CD14-positive monocyte (primary cell): ENCODE measurements around the gene MTX2. TPM values are rescaled to one million over a fixed set of nuclear protein-coding genes. Genes with fewer than 3 reads are reported as not detected.
"Not testable (repeated sequence)": the region's sequence is repeated elsewhere in the genome, so short reads cannot be mapped to it uniquely, and the experiment has no call there.

Source experiments
- DNase-seq, 3 donors: peaks; one replicate each; pipeline ENCODE4 v3.0.0-alpha.2; 2011 to 2022
- H2AFZ ChIP-seq: 2 replicates; pipeline ENCODE4 v1.6.0; 2012; ENCODE audit warnings: mild to moderate bottlenecking, low read depth, low read length, inconsistent platforms; ENCODE audit not compliant: insufficient read depth, poor library complexity, severe bottlenecking
- H3K27ac ChIP-seq, 2 donors: 1 replicate in 1 of 2; 2 replicates in 1 of 2; pipeline ENCODE4 v1.5.1; 2012 to 2013; ENCODE audit warnings: low read length in 2 of 2, control low read depth in 1 of 2, inconsistent platforms in 1 of 2, low read depth in 1 of 2, mild to moderate bottlenecking in 1 of 2
- H3K27me3 ChIP-seq, 2 donors: one replicate each; pipeline versions ENCODE4 v1.6.0 to v1.6.1; 2011 to 2013; ENCODE audit warnings: low read length in 2 of 2; ENCODE audit not compliant: control insufficient read depth in 2 of 2, insufficient read depth in 2 of 2
- H3K36me3 ChIP-seq, 2 donors: replicated peaks in 1 of 2; 1 replicate in 1 of 2; 2 replicates in 1 of 2; pipeline versions ENCODE4 v1.5.1 to v1.6.1; 2012 to 2013; ENCODE audit warnings: low read length in 2 of 2, control low read depth in 1 of 2, inconsistent platforms in 1 of 2, mild to moderate bottlenecking in 1 of 2; ENCODE audit not compliant: insufficient read depth in 2 of 2, control insufficient read depth in 1 of 2
- H3K4me1 ChIP-seq, 2 donors: 1 replicate in 1 of 2; 2 replicates in 1 of 2; pipeline versions ENCODE4 v1.5.1 to v1.6.1; 2012 to 2013; ENCODE audit warnings: low read length in 2 of 2, control low read depth in 1 of 2, inconsistent platforms in 1 of 2, mild to moderate bottlenecking in 1 of 2, moderate library complexity in 1 of 2; ENCODE audit not compliant: insufficient read depth in 2 of 2, control insufficient read depth in 1 of 2
- H3K4me2 ChIP-seq: replicated peaks from 2 replicates; pipeline ENCODE3; 2012; ENCODE audit warnings: low read length, moderate library complexity, mild to moderate bottlenecking; ENCODE audit not compliant: poor library complexity, severe bottlenecking; ENCODE audit errors: extremely low read depth
- H3K4me3 ChIP-seq, 3 experiments: fragments of 200-600 bp in 1 of 3; sonication (generic) in 1 of 3; replicated peaks in 1 of 3; 1 replicate in 2 of 3; 2 replicates in 1 of 3; pipeline ENCODE4 v1.5.1; 2011 to 2013; ENCODE audit warnings: low read length in 3 of 3, mild to moderate bottlenecking in 3 of 3, control low read depth in 2 of 3, low read depth in 2 of 3, inconsistent platforms in 1 of 3, moderate library complexity in 1 of 3
- H3K79me2 ChIP-seq: 2 replicates; pipeline ENCODE4 v1.6.0; 2012; ENCODE audit warnings: mild to moderate bottlenecking, control low read depth, inconsistent platforms, low read length, moderate library complexity; ENCODE audit not compliant: insufficient read depth
- H3K9ac ChIP-seq: 2 replicates; pipeline ENCODE4 v1.6.0; 2017; ENCODE audit warnings: low read length, mild to moderate bottlenecking; ENCODE audit not compliant: insufficient read depth, poor library complexity, severe bottlenecking
- H3K9me3 ChIP-seq, 2 donors: replicated peaks in 1 of 2; 1 replicate in 1 of 2; 2 replicates in 1 of 2; pipeline versions ENCODE4 v1.5.1 to v1.6.1; 2012 to 2013; ENCODE audit warnings: low read length in 2 of 2, control low read depth in 1 of 2; ENCODE audit not compliant: control insufficient read depth in 1 of 2, insufficient read depth in 1 of 2
- H4K20me1 ChIP-seq: 2 replicates; pipeline ENCODE4 v1.6.0; 2012; ENCODE audit warnings: mild to moderate bottlenecking, low read length, control low read depth, moderate library complexity; ENCODE audit not compliant: insufficient read depth
- H3K27ac Mint-ChIP-seq, 7 donors: one replicate each; pipeline ENCODE4 v1.8.0; 2020; ENCODE audit warnings: mild to moderate bottlenecking in 7 of 7, mixed read lengths in 7 of 7, moderate library complexity in 6 of 7, inconsistent platforms in 2 of 7
- H3K27me3 Mint-ChIP-seq, 3 donors: one replicate each; pipeline ENCODE4 v1.8.0; 2021 to 2022; ENCODE audit warnings: low read depth in 3 of 3, mild to moderate bottlenecking in 3 of 3, mixed read lengths in 3 of 3, moderate library complexity in 3 of 3, inconsistent platforms in 1 of 3
- H3K36me3 Mint-ChIP-seq, 2 donors: one replicate each; pipeline ENCODE4 v1.8.0; 2020; ENCODE audit warnings: mixed read lengths in 2 of 2, inconsistent platforms in 1 of 2, mild to moderate bottlenecking in 1 of 2
- H3K4me1 Mint-ChIP-seq: one replicate; pipeline ENCODE4 v1.8.0; 2020; ENCODE audit warnings: mild to moderate bottlenecking, mixed read lengths
- H3K4me3 Mint-ChIP-seq, 2 donors: one replicate each; pipeline ENCODE4 v1.8.0; 2020; ENCODE audit warnings: mild to moderate bottlenecking in 2 of 2, mixed read lengths in 2 of 2, moderate library complexity in 1 of 2
- H3K9me3 Mint-ChIP-seq, 7 donors: one replicate each; pipeline ENCODE4 v1.8.0; 2020 to 2022; ENCODE audit warnings: mixed read lengths in 7 of 7, mild to moderate bottlenecking in 6 of 7, moderate library complexity in 6 of 7, inconsistent platforms in 2 of 7
- CTCF ChIP-seq: fragments of 200-600 bp; IDR thresholded peaks from one replicate; pipeline ENCODE4 v1.8.0; 2022; ENCODE audit warnings: antibody characterized with exemption, mild to moderate bottlenecking
- WGBS: methylation state at CpG from one replicate; pipeline ENCODE4 v1.1.5; 2013; ENCODE audit warnings: missing lambda C conversion rate; ENCODE audit not compliant: insufficient coverage; 5-methylcytosine and 5-hydroxymethylcytosine counted together
- intact Hi-C, 2 donors: fragments of 100-400 bp; cut with micrococcal nuclease; formaldehyde crosslinking; loops; one replicate each; pipeline versions ENCODE4 v1.15.0 to v1.15.1; 2023
- polyA plus RNA-seq, 3 donors: library from polyadenylated mRNA; depleted of rRNA in 1 of 3; unstranded in 2 of 3; stranded (reverse) in 1 of 3; fragments of 300-500 nt in 2 of 3; fragments of >200 nt in 1 of 3; fragmentation: Illumina TruSeq in 2 of 3; gene quantifications; 1 replicate in 2 of 3; 2 replicates in 1 of 3; pipeline ENCODE4 v1.2.3, GENCODE V29; 2012 to 2021

Gene MTX2
- polyA plus RNA-seq, 3 donors = 7.6 to 9.8 (median 7.6) TPM

DNA sequence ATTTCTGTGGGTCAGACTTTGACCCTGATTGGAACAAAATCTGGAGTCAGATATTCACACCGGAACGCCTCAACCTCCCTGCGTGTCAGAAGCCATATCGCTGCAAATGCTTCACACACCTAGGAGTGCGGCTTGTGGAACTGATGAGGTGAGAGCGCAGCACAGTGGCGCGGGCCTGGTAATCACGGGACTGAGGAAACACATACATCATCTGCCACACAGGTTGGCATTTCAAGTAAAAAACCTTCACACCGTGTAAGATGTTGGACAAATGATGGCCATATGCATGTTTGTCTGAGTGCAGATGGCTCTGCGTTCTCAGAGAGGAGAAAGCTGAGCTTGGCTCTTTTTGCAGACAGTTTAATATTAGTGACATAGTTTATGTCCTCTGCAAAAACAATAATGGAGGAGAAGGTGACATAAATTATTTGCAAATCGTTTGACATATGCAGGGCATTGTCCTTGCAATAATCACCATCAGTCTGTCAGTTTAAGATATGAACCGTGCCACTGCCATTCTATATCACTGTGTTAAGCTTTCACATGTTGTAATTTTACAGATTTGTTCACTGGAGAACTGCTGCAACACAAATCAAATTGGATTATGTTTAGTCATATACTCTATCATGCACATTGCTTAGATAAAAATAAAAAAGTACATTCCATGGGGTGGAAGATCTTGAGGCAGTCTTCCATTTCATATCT lies 101.4 kb downstream of the MTX2 start:
- no peaks in the 10 kb centered on the region for H3K36me3 ChIP-seq
- no peak for DNase-seq
- no peaks in the 10 kb centered on the region for H3K9me3 ChIP-seq
- H3K9me3 Mint-ChIP-seq = peaks cover 0 to 5% (median 0%) of the 10 kb centered on the region in 7 donors
- no peaks in the 10 kb centered on the region for H3K79me2 ChIP-seq
- no peaks in the 10 kb centered on the region for H3K36me3 Mint-ChIP-seq
- H3K27ac ChIP-seq = no peak overlapping the region
- no peaks in the 10 kb centered on the region for H4K20me1 ChIP-seq
- H3K9ac ChIP-seq = no peak overlapping the region
- no peak for TF ChIP-seq CTCF
- H3K27me3 Mint-ChIP-seq = peaks cover 0 to 8% (median 1%) of the 10 kb centered on the region in 3 donors
- H3K4me3 ChIP-seq = no peak overlapping the region
- H3K4me2 ChIP-seq = no peak overlapping the region
- no peak overlapping the region for H2AFZ ChIP-seq
- WGBS = 100% methylated on average over 2 of the region's 13 CpGs
- no peaks in the 10 kb centered on the region for H3K4me1 Mint-ChIP-seq
- intact Hi-C loops = no loop called here
- no peak overlapping the region for H3K27ac Mint-ChIP-seq
- H3K4me1 ChIP-seq = no peaks in the 10 kb centered on the region
- H3K4me3 Mint-ChIP-seq = no peak overlapping the region
- no peaks in the 10 kb centered on the region for H3K27me3 ChIP-seq

GRCh38 chr2:176373155-176373554 lies 103.9 kb downstream of the MTX2 start:
- DNase-seq, H3K36me3 Mint-ChIP-seq, H3K27ac Mint-ChIP-seq, H3K9me3 ChIP-seq, H3K27me3 ChIP-seq, H3K9ac ChIP-seq, H3K4me3 ChIP-seq, H3K27me3 Mint-ChIP-seq, H3K4me3 Mint-ChIP-seq, H3K4me2 ChIP-seq, H3K36me3 ChIP-seq, intact Hi-C loops, H3K27ac ChIP-seq, H4K20me1 ChIP-seq, H3K4me1 Mint-ChIP-seq, H3K79me2 ChIP-seq, H3K4me1 ChIP-seq, H2AFZ ChIP-seq, H3K9me3 Mint-ChIP-seq: not testable (repeated sequence)
- 40% methylated on average over 1 of the region's 1 CpG for WGBS
